RWPE2 (cell line): ENCODE measurements around the gene SELENON.

Experiments
- ATAC-seq: fragments of 200-7000 bp; cut with Tn5 transposase; 3 replicates; pipeline ENCODE4 v1.9.1; 2021; ENCODE audit warnings: low read depth
- DNase-seq: peaks from one replicate; pipeline ENCODE4 v3.0.0-alpha.2; 2020; ENCODE audit warnings: low spot score
- H3K27ac ChIP-seq: fragments of 450-650 bp; 2 replicates; pipeline ENCODE4 v1.5.1; 2017; ENCODE audit warnings: mild to moderate bottlenecking; ENCODE audit not compliant: poor library complexity, severe bottlenecking
- H3K27me3 ChIP-seq: fragments of 250-450 bp; sonication (Bioruptor Pico); 2 replicates; pipeline ENCODE4 v1.5.1; 2021; ENCODE audit warnings: mild to moderate bottlenecking, moderate library complexity; ENCODE audit not compliant: insufficient read depth, poor library complexity, severe bottlenecking
- H3K36me3 ChIP-seq: fragments of 250-450 bp; sonication (Bioruptor Pico); 2 replicates; pipeline ENCODE4 v1.5.1; 2020; ENCODE audit warnings: low read depth, mild to moderate bottlenecking, moderate library complexity
- H3K4me1 ChIP-seq: fragments of 250-450 bp; sonication (Bioruptor Pico); 2 replicates; pipeline ENCODE4 v1.5.1; 2021; ENCODE audit warnings: mild to moderate bottlenecking, moderate library complexity; ENCODE audit not compliant: insufficient read depth, poor library complexity, severe bottlenecking
- H3K4me3 ChIP-seq: fragments of 250-450 bp; sonication (Bioruptor Pico); 2 replicates; pipeline ENCODE4 v1.5.1; 2021; ENCODE audit warnings: mild to moderate bottlenecking, moderate library complexity; ENCODE audit not compliant: severe bottlenecking
- H3K9me3 ChIP-seq: fragments of 250-450 bp; sonication (Bioruptor Pico); 2 replicates; pipeline ENCODE4 v1.5.1; 2021; ENCODE audit warnings: mild to moderate bottlenecking, moderate library complexity; ENCODE audit not compliant: severe bottlenecking
- TF ChIP-seq, protein P1 (sequence below): fragments of 450-650 bp; IDR thresholded peaks from one replicate; pipeline ENCODE4 v1.5.1; 2017; ENCODE audit warnings: mild to moderate bottlenecking, moderate library complexity; ENCODE audit not compliant: poor library complexity, severe bottlenecking

SELENON gene

DNA sequence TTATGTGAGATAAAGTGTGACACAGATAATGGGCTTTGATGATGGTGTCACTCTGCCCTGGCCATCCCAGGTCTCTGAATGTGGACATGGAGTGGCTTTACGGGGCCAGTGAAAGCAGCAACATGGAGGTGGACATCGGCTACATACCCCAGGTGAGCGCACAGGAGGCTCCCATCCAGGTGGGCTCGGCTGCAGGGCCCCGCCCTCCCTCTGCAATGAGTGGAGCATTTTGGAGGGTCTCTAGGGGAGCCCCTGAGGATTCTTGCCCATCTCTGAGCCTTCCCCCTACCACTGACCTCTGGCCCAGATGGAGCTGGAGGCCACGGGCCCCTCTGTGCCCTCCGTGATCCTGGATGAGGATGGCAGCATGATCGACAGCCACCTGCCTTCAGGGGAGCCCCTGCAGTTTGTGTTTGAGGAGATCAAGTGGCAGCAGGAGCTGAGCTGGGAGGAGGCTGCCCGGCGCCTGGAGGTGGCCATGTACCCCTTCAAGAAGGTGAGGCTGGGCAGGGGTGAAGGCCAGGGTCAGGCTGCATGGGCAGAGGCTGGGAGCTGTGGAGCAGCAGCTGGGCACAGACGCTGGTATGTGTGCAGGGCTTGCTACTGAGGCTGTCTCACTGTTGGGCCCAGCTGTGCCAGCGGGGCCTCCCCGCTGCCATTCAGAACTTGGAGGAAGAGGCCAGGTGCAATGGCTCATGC lies 11.5 kb downstream of the SELENON start:
- TF ChIP-seq, protein P1, sequence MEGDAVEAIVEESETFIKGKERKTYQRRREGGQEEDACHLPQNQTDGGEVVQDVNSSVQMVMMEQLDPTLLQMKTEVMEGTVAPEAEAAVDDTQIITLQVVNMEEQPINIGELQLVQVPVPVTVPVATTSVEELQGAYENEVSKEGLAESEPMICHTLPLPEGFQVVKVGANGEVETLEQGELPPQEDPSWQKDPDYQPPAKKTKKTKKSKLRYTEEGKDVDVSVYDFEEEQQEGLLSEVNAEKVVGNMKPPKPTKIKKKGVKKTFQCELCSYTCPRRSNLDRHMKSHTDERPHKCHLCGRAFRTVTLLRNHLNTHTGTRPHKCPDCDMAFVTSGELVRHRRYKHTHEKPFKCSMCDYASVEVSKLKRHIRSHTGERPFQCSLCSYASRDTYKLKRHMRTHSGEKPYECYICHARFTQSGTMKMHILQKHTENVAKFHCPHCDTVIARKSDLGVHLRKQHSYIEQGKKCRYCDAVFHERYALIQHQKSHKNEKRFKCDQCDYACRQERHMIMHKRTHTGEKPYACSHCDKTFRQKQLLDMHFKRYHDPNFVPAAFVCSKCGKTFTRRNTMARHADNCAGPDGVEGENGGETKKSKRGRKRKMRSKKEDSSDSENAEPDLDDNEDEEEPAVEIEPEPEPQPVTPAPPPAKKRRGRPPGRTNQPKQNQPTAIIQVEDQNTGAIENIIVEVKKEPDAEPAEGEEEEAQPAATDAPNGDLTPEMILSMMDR, result no peak
- H3K36me3 ChIP-seq, result peaks cover 11% of the 10 kb centered on the region; the same call in 1 of the 2 replicates
- ATAC-seq, result no peak

DNA sequence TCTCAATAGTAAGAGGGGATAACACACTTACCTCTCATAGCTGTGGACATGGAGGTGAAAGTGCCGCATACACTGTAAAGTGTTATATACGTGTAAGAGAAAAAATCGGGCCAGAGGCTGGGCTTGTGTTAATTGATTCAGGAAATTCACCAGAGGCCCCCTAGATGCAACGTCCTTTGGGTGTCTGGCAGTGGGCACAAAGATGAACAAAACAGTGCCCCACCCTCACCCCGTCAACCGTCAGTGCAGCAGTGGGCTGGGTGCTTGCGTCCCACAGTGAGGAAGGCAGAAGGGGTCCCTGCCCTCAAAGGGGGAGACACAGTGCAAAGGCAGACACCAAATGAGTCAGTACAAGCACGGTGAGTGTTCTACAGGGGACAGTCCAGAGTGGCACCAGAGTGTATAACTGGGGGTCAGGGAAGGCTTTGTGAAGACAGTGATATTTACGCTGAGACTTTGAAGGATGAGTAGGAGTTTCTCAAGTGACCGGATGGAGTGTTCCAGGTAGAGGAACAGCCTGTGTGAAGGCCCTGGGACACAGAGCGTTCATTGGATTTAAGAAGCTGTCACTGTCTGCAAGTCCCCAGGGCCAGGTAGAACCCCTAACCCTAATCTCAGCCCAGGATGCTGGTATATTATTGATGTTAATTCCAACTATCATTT lies 13.2 kb downstream of the SELENON start:
- ATAC-seq (no peak), DNase-seq (no peak)
- Histone ChIP-seq H3K4me1 (no peaks in the 10 kb centered on the region), H3K36me3 (peaks cover 11% of the 10 kb centered on the region; the same call in 1 of the 2 replicates), H3K4me3 (no peak overlapping the region), H3K27me3 (no peaks in the 10 kb centered on the region), H3K9me3 (no peaks in the 10 kb centered on the region), H3K27ac (no peak overlapping the region)
- TF ChIP-seq, protein P1, result no peak

More for the DNA sequence above, 11.5 kb downstream of the SELENON start:
- H3K27ac ChIP-seq, result no peak overlapping the region
- no peaks in the 10 kb centered on the region for H3K9me3 ChIP-seq
- no peaks in the 10 kb centered on the region for H3K27me3 ChIP-seq
- no peaks in the 10 kb centered on the region for H3K4me1 ChIP-seq
- H3K4me3 ChIP-seq, result no peak overlapping the region
- no peak for DNase-seq

DNA sequence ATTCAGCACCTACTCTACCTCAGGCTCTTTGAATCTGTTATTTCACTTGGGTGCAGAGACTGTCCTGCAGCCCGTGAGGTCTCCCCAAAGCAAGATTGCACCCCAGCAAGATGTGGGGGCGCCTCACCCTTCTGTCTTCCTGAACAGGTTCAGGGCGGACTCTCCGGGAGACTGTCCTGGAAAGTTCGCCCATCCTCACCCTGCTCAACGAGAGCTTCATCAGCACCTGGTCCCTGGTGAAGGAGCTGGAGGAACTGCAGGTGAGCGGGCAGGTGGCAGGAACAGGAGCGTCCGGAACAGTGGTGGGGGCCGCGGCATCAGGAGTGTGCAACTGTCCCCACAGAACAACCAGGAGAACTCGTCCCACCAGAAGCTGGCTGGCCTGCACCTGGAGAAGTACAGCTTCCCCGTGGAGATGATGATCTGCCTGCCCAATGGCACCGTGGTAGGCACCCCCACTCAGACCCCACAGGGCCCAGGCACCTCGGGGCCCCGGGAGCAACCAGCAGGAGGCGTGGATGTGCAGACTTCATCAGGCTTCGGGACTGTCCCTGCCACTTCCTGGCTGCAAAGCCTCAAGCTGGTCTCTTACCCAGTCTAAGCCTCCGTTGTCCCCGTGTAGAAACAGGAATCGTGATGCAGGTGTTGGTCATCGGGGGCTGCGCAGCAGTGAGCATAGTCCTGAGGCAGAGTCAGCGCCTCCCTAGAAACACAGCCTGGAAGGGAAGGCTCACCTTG lies 13.9 kb downstream of the SELENON start:
- H3K4me1 ChIP-seq, result no peaks in the 10 kb centered on the region
- H3K4me3 ChIP-seq, result no peak overlapping the region
- H3K27me3 ChIP-seq, result no peaks in the 10 kb centered on the region
- TF ChIP-seq, protein P1, result no peak
- no peak for ATAC-seq
- no peaks in the 10 kb centered on the region for H3K9me3 ChIP-seq
- peaks cover 11% of the 10 kb centered on the region; the same call in 1 of the 2 replicates for H3K36me3 ChIP-seq
- no peak for DNase-seq
- H3K27ac ChIP-seq, result no peak overlapping the region

DNA sequence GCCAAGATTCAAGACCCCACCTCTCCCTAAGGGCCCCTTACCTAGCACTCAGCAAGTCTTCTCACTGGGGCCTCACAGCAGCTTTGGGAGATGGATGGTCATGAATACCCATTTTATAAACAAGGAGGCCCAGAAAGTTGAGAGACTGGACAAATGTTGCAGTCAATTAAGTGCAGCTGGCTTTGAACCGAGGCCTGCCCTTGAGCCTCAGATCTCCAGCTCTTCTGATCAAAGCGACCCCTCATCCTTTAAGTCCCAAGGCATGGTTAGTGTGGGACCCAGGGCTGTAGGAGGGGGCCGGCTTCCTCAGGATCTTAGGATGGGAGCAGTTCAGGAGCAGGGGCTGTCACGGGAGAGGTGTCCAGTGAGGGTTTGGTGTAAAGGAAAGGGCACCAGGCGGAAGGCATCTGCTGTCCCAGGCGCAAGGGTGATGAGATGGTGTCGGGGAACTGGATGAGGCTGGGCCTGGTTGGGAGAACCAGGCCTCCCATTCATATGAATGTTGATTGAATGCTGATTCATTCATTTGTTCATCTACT lies 14.6 kb downstream of the SELENON start:
- Histone ChIP-seq H3K27me3 (no peaks in the 10 kb centered on the region), H3K4me3 (no peak overlapping the region), H3K4me1 (no peaks in the 10 kb centered on the region), H3K27ac (no peak overlapping the region), H3K36me3 (peaks cover 11% of the 10 kb centered on the region; the same call in 1 of the 2 replicates), H3K9me3 (no peaks in the 10 kb centered on the region)
- ATAC-seq, result no peak
- TF ChIP-seq, protein P1, result no peak
- DNase-seq, result no peak
